Activated CD4-positive, alpha-beta T cell treated with anti-CD3 and anti-CD28 coated beads, Interleukin-2, Interleukin-4, amounts not matched to agents 100 ng/mL and 50 ng/mL, durations not matched to agents 16 hours and 8 hours (primary cell): ENCODE results near the gene IQGAP2.
"Not testable (repeated sequence)": the region's sequence is repeated elsewhere in the genome, so short reads cannot be mapped to it uniquely, and the experiment has no call there.

Experiments
- DNase-seq: peaks from one replicate; pipeline ENCODE4 v3.0.0-alpha.2; 2020; ENCODE audit warnings: low spot score

Gene IQGAP2

GRCh38 chr5:76504901-76505564, 101.9 kb downstream of the IQGAP2 start:
- DNase-seq, result no peak

- no peak for DNase-seq
Measured at GRCh38 chr5:76513476-76513875, 110.4 kb downstream of the IQGAP2 start.

- DNase-seq, result no peak
Measured at GRCh38 chr5:76514292-76514691, 111.2 kb downstream of the IQGAP2 start.

DNA sequence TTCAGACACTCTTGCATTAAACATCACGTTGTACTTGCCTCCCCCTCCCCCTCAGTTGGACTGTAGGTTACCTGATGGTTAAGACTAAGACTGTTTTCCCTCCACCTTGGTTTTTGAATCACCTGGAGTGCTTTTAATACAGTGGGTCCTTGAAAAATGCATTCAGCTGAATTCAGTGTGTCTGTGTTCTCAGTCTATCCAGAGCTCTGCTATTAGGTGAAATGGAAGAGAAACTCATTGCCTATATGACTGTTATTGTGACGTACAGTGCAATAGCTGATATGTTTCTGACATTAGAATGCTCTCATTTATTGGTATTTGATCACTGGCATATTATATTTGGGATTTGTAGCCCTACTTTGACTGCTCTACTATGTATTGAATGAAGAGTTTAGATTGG, 111.6 kb downstream of the IQGAP2 start:
- DNase-seq, result no peak

DNA sequence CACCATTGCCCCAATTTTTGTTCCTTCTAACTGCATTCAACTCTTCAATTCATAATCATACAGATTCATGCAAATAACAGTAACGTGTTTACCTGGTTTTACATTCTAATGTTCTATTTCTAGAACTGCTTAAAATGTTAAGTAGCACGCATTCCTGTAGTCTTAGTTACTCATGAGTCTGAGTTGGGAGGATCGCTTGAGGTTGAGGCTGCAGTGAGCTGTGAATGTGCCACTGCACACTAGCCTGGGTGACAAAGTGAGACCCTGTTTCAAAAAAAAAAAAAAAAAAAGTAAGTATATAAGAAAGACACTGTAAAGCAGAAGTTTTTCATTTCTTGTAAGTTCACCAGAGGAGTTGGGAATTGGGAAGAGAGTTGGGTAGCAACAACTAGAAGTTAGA, 114.2 kb downstream of the IQGAP2 start:
- DNase-seq, result no peak

GRCh38 chr5:76518246-76518645, 115.2 kb downstream of the IQGAP2 start:
- DNase-seq, result not testable (repeated sequence)

GRCh38 chr5:76521240-76521758, 118.2 kb downstream of the IQGAP2 start:
- DNase-seq, result peak; percentile 45

DNA sequence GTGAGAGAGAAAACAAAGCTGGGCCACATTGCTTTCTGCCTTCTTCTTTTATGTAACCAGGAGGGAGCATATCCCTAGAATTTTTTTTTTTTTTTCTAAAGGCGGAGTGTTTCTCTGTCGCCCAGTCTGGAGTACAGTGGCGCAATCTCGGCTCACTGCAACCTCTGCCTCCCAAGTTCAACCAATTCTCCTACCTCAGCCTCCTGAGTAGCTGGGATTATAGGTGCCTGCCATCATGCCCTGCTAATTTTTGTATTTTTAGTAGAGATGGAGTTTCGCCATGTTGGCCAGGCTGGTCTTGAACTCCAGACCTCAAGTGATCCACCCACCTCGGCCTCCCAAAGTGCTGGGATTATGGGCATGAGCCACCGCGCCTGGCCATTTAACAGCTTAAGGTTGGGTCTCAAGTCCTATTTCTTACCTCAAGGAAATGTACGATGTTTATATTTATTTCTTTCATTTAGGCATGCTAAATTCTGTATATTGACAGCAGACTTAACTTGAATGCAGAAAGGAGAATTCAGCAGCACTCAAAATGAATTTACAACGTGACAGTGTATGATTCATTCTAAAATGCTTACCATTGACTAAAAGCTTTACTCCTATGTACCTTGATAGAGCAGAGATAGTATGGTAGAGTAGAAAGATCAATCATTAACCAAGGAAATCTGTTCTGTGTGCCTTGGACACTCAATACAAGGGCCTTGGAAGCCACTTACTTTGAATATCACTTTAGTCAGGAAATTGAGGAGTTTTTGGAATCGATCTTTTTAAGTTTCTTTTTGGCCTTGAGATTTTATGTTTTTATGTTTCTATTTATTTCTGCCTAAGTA, 119.2 kb downstream of the IQGAP2 start:
- DNase-seq, result no peak

GRCh38 chr5:76524101-76524835, 121.2 kb downstream of the IQGAP2 start:
- no peak for DNase-seq

DNA sequence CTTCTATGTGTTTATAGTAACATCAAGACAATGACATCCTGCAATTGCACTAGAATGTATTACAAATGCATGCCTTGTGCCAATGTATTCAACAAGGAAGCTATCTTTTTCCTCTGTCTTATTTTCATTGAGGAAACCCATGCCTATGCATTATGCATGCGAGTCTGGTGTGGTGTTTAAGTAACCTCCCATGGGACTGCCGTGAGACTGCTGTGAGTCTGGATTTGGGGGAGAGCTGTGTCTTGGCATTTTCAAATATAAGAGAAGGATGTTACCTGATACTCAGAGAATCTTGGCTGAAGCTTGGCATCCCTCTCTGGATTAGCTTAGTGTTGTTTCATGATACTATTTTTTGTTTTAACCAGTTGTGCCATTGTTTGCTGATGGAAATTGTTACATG, 121.8 kb downstream of the IQGAP2 start:
- DNase-seq, result no peak

GRCh38 chr5:76525956-76526355, 122.9 kb downstream of the IQGAP2 start:
- no peak for DNase-seq

DNA sequence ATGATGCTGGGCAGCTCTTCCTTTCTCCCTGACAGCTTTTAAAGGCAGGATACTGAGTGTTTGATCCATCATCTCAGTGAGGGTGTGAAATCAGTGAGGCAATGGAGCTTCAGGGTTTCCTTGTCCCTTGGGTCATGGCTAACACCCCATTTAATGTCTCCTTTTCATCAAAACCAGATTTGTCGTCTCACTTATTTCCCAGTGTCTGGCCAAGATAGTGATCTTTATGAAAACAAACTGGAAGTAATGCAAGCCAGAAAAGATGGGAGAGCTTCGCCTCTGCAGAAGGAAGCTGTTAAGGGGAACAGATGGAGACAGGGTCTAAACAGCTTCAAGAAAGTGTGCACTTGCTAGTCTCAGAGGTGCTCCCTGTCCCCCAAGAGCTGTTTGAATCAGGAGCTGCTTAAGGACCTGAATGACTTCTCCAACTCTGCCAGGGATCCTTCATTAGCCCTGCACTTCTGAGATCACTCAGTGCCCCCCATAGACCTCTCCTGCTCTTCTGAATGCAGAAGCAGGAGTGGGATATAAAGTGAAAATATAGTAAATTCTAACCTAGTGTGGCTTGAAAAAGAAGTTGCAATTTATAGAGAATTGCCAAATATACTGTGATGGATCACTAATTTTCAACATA, 124.0 kb downstream of the IQGAP2 start:
- DNase-seq, result no peak

- DNase-seq, result no peak
Measured at GRCh38 chr5:76527685-76528161, 124.6 kb downstream of the IQGAP2 start.

GRCh38 chr5:76528547-76529331, 125.7 kb downstream of the IQGAP2 start:
- no peak for DNase-seq

- DNase-seq, result no peak
Measured at GRCh38 chr5:76529464-76530344, 126.6 kb downstream of the IQGAP2 start.

DNA sequence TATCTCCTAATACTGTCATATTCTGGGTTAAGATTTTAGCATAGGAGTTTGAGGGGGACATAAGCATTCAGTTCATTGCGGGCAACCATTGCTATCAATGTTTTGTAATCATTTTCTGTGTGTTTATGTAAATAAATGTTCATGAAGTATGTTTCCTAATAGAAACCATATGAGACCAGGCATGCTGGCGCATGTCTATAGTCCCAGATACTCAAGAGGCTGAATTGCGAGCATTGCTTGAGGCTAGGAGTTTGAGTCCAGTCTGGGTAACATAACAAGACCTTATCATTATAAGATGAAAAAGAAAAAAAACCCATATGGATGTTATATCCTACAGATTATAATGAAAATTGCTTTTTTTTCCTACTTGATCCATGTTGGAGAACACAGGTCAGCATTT, 129.0 kb downstream of the IQGAP2 start:
- no peak for DNase-seq

DNA sequence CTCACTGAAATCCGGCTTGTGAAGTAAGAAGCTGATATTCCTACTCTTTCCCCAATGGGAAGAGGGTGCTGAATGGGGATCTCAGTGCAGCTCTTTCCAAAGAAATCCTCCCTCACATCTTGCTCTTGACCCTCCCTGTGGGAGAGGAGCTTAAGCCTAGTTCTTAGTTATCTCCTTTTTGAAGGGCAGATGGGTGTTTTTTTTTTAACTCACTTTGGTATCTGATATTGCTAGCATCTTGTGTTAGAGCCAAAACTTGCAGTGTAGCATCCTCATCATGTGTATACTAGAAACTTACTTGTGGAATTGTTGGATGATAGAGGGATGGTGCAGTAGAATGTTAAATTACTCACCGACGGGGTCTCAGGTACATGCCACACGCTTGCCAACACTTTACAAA, 129.9 kb downstream of the IQGAP2 start:
- DNase-seq, result no peak

DNA sequence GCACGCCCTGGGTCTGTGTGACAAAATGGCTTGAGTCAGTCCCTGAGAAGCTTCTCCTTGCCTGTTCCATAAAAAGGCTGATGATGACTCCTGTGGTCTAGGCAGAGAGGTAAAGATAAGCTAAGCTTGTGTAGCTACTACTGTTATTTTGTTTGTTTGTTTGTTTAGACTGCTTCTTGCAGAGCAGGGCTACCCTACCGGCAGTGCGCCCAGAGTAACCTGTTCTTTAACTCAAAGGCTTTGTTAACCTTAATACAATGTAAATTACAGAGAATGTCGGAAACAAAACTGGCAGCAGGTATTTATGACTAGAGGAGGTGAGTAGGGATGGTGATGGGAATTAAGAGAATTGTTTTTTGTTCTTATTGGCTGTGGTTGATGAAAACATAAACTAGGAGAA, 132.5 kb downstream of the IQGAP2 start:
- DNase-seq, result no peak

- DNase-seq, result no peak
Measured at GRCh38 chr5:76537073-76537543, 134.0 kb downstream of the IQGAP2 start.

DNA sequence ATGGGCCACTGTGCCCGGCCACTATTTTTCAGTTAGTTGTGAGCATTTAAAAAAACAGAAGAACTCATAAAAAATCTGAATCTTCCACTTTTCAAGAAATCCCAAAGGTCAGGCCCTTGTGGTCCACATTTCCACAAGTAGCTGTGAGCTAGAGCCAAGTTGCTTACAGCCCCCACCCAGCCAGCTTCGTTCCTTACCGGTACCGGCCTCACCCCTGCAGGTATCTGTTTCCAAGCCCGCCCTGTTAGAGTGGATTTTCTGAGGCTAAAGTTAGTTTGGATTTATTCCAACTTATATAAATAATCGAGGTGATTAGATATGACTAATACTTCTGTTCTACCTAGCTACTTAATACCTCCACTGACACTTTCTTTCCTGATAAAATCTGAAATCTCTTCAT, 139.2 kb downstream of the IQGAP2 start:
- DNase-seq, result no peak
